ENCODE results near the gene MRC2. TPM values are rescaled to one million over a fixed set of nuclear protein-coding genes. Genes with fewer than 3 reads are reported as not detected.

Gene MRC2
- total and polyA plus RNA-seq, 2 of the 13 experiments (the other 11 are each of a cell fraction or from before 2014, with no cell fraction given), result not detected

GRCh38 chr17:62722625-62723024, 95.2 kb downstream of the MRC2 start:
- H3K4me1 ChIP-seq (ENCODE audit: insufficient read depth, low read length), result 0 out of 2 replicates have a peak, but pooled peaks cover 6% of the 10 kb centered on the region
- ChIA-PET POLR2A (no interaction called here), CTCF (ENCODE audit: low intra/inter-chr PET ratio, low total read pairs) (no interaction called here)
- H3K4me3 ChIP-seq (replicated peaks in 1 of 3; ENCODE audit: insufficient read depth in 1 of 3, low read depth in 2 of 3, low read length in 3 of 3), result no peak overlapping the region
- no TSS peak for BruUV-seq (replicated peaks)
- intact Hi-C loops (cut with micrococcal nuclease; ENCODE audit: unreplicated experiment) (no loop called here), in situ Hi-C loops (cut with HindIII; ENCODE audit: extremely low pct_ligation_motif_present, low pct_unique_long_range_greater_than_20kb) (no loop called here)
- no peaks in the 10 kb centered on the region for H3K9me3 ChIP-seq (ENCODE audit: low read length)
- TF ChIP-seq TCF7 (IDR thresholded peaks at IDR 0.05; ENCODE audit: low read depth) (0 out of 2 replicates have a peak, but pooled peaks have one; percentile 20), TERF1 (CRISPR knock-in tag; IDR thresholded peaks at IDR 0.05) (no peak), ZNF652 (CRISPR knock-in tag; IDR thresholded peaks at IDR 0.05; ENCODE audit: borderline replicate concordance, low read depth) (no peak), MAZ (IDR thresholded peaks at IDR 0.05; ENCODE audit: borderline replicate concordance, low read depth, low read length) (no peak), MAZ (CRISPR knock-in tag; IDR thresholded peaks at IDR 0.05; ENCODE audit: low read depth) (no peak), PAWR (CRISPR knock-in tag; IDR thresholded peaks at IDR 0.05; ENCODE audit: borderline replicate concordance) (no peak), ZNF552 (CRISPR knock-in tag; IDR thresholded peaks at IDR 0.05; ENCODE audit: borderline replicate concordance) (no peak), HNRNPLL (IDR thresholded peaks at IDR 0.05; ENCODE audit: low read depth, low read length, poor library complexity, severe bottlenecking) (no peak)
- no peak overlapping the region for H3K27ac ChIP-seq (ENCODE audit: extremely low read length, insufficient read depth, low read length)
- H3K36me3 ChIP-seq (replicated peaks in 1 of 2; ENCODE audit: control insufficient read depth in 1 of 2, insufficient read depth in 2 of 2, low read length in 2 of 2), result no peaks in the 10 kb centered on the region
- H3K4me2 ChIP-seq (ENCODE audit: low read depth, low read length), result no peak overlapping the region
- ATAC-seq, result no peak
- peak; percentile 19 for DNase-seq (ENCODE audit: low spot score)
- no peak overlapping the region for H3K9ac ChIP-seq (ENCODE audit: insufficient read depth, low read depth, low read length)
- H2AFZ ChIP-seq (ENCODE audit: low read length), result no peak overlapping the region
- H3K27me3 ChIP-seq (ENCODE audit: control insufficient read depth in 1 of 2, insufficient read depth in 2 of 2, low read length in 2 of 2), result peaks cover under 1 to 37% of the 10 kb centered on the region in 2 experiments; a peak in 3 of 5 replicates
- H4K20me1 ChIP-seq (ENCODE audit: insufficient read depth, low read length), result no peaks in the 10 kb centered on the region
- 2% methylated on average over 1 of the region's 1 CpG for WGBS (ENCODE audit: low lambda C conversion rate)
- no peak for FAIRE-seq
- no peaks in the 10 kb centered on the region for H3K79me2 ChIP-seq (ENCODE audit: insufficient read depth, low read length)

All from HepG2 (cell line).